WTC11 (cell line): ENCODE data around the gene GATA3. TPM values are rescaled to one million over a fixed set of nuclear protein-coding genes. Genes with fewer than 3 reads are reported as not detected.
A peak's percentile ranks its signal among the peaks of the same experiment; 100 is the strongest.

Source experiments
- ATAC-seq: fragments of 200-7000 bp; cut with Tn5 transposase; 2 replicates; pipeline ENCODE4 v1.10.0; 2021; ENCODE audit warnings: mild to moderate bottlenecking, moderate library complexity
- CTCF ChIA-PET: fragments of 300-600 bp; sonication (Branson Sonifier 250); formaldehyde crosslinking; loops from one replicate; lab custom pipeline; 2021; ENCODE audit warnings: antibody characterized with exemption; lab: Charles Lee
- POLR2A ChIA-PET: fragments of 350-600 bp; sonication (Branson Sonifier 250); formaldehyde crosslinking; loops from one replicate; lab custom pipeline; 2021; ENCODE audit warnings: antibody characterized with exemption; lab: Charles Lee
- DNase-seq: peaks from one replicate; pipeline ENCODE4 v3.0.0; 2021; ENCODE audit warnings: low spot score
- H3K27ac Mint-ChIP-seq: 2 replicates; pipeline ENCODE4 v1.8.0; 2021; ENCODE audit warnings: mixed read lengths
- H3K27me3 Mint-ChIP-seq: 2 replicates; pipeline ENCODE4 v1.8.0; 2021; ENCODE audit warnings: low read depth, mild to moderate bottlenecking, moderate library complexity, mixed read lengths
- H3K36me3 Mint-ChIP-seq: 2 replicates; pipeline ENCODE4 v1.8.0; 2021; ENCODE audit warnings: mixed read lengths
- H3K4me1 Mint-ChIP-seq: 2 replicates; pipeline ENCODE4 v1.8.0; 2022; ENCODE audit warnings: mixed read lengths
- H3K4me3 Mint-ChIP-seq: 2 replicates; pipeline ENCODE4 v1.8.0; 2021; ENCODE audit warnings: mild to moderate bottlenecking, moderate library complexity, mixed read lengths
- H3K9me3 Mint-ChIP-seq: 2 replicates; pipeline ENCODE4 v1.8.0; 2021; ENCODE audit warnings: mixed read lengths
- ATF3 ChIP-seq: sonication (generic); formaldehyde crosslinking; conservative IDR thresholded peaks from 2 replicates; pipeline ENCODE4 v1.8.1; 2022; ENCODE audit warnings: mild to moderate bottlenecking, missing genetic modification reagents
- ATF6 ChIP-seq: sonication (generic); formaldehyde crosslinking; IDR thresholded peaks from 2 replicates; pipeline ENCODE4 v1.8.1; 2023; ENCODE audit warnings: mild to moderate bottlenecking, missing genetic modification reagents
- CREB1 ChIP-seq: sonication (generic); formaldehyde crosslinking; IDR thresholded peaks from 2 replicates; pipeline ENCODE4 v1.8.0; 2023; ENCODE audit warnings: mild to moderate bottlenecking, missing genetic modification reagents
- FOXP1 ChIP-seq: sonication (generic); formaldehyde crosslinking; IDR thresholded peaks from 2 replicates; pipeline ENCODE4 v1.8.0; 2022; ENCODE audit warnings: missing genetic modification reagents, mild to moderate bottlenecking, moderate library complexity, borderline replicate concordance
- GABPB1 ChIP-seq: sonication (generic); formaldehyde crosslinking; IDR thresholded peaks from 2 replicates; pipeline ENCODE4 v1.8.1; 2023; ENCODE audit warnings: mild to moderate bottlenecking, missing genetic modification reagents
- HMGA2 ChIP-seq: fragments of 250-450 bp; sonication (Bioruptor Pico); IDR thresholded peaks from 2 replicates; pipeline ENCODE4 v1.4.0; 2021; ENCODE audit warnings: mild to moderate bottlenecking, moderate library complexity
- IRF1 ChIP-seq: sonication (generic); formaldehyde crosslinking; IDR thresholded peaks from 2 replicates; pipeline ENCODE4 v1.8.0; 2023; ENCODE audit warnings: missing genetic modification reagents
- MAX ChIP-seq: sonication (generic); formaldehyde crosslinking; IDR thresholded peaks from 2 replicates; pipeline ENCODE4 v1.8.0; 2022; ENCODE audit warnings: mild to moderate bottlenecking, missing genetic modification reagents
- PRDM15 ChIP-seq: sonication (generic); formaldehyde crosslinking; IDR thresholded peaks from 2 replicates; pipeline ENCODE4 v1.8.0; 2022; ENCODE audit warnings: missing genetic modification reagents
- SMAD3 ChIP-seq: sonication (generic); formaldehyde crosslinking; IDR thresholded peaks from 2 replicates; pipeline ENCODE4 v1.8.0; 2022; ENCODE audit warnings: missing genetic modification reagents, mild to moderate bottlenecking, borderline replicate concordance
- TEAD4 ChIP-seq: sonication (generic); formaldehyde crosslinking; IDR thresholded peaks from 2 replicates; pipeline ENCODE4 v1.8.0; 2022; ENCODE audit warnings: mild to moderate bottlenecking, missing genetic modification reagents
- USF1 ChIP-seq: sonication (generic); formaldehyde crosslinking; IDR thresholded peaks from 2 replicates; pipeline ENCODE4 v1.8.0; 2022; ENCODE audit warnings: mild to moderate bottlenecking, missing genetic modification reagents
- USF2 ChIP-seq: sonication (generic); formaldehyde crosslinking; IDR thresholded peaks from 2 replicates; pipeline ENCODE4 v1.8.1; 2023; ENCODE audit warnings: mild to moderate bottlenecking, missing genetic modification reagents, moderate library complexity
- ZNF219 ChIP-seq: sonication (generic); formaldehyde crosslinking; IDR thresholded peaks from 2 replicates; pipeline ENCODE4 v1.8.0; 2023; ENCODE audit warnings: missing genetic modification reagents, mild to moderate bottlenecking, borderline replicate concordance
- ZNF423 ChIP-seq: fragments of 250-450 bp; sonication (Bioruptor Pico); IDR thresholded peaks from 2 replicates; pipeline ENCODE4 v2.1.2; 2022; ENCODE audit warnings: mild to moderate bottlenecking, moderate library complexity
- total RNA-seq: library from RNA; stranded (reverse); gene quantifications from 3 replicates; pipeline ENCODE4 v1.2.3, GENCODE V29; 2021

GATA3 gene
- total RNA-seq, 1 experiment from 2014 or later, result 0.72 TPM

GRCh38 chr10:8033812-8034465, 20.5 kb upstream of the GATA3 start:
- Mint-ChIP-seq H3K4me1 (peaks cover 28% of the 10 kb centered on the region), H3K36me3 (no peaks in the 10 kb centered on the region), H3K27me3 (peaks cover 85% of the 10 kb centered on the region), H3K27ac (no peak overlapping the region), H3K9me3 (no peaks in the 10 kb centered on the region), H3K4me3 (peak overlapping the region; percentile 47)
- no peak for DNase-seq
- TF ChIP-seq GABPB1 (CRISPR knock-in tag), result no peak
- TF ChIP-seq IRF1 (CRISPR knock-in tag), result 0 out of 2 replicates have a peak, but pooled peaks have one; percentile 32
- TF ChIP-seq ATF6 (CRISPR knock-in tag), result 0 out of 2 replicates have a peak, but pooled peaks have one; percentile 46
- TF ChIP-seq USF1 (CRISPR knock-in tag), result peak; percentile 68; the same call in 1 of the 2 replicates
- 0 out of 2 replicates have a peak, but pooled peaks have one; percentile 14 for TF ChIP-seq ZNF423 (CRISPR knock-in tag)
- TF ChIP-seq SMAD3 (CRISPR knock-in tag), result no peak
- TF ChIP-seq CREB1, result peak; percentile 46; the same call in 1 of the 2 replicates
- no peak for TF ChIP-seq TEAD4 (CRISPR knock-in tag)
- no peak for TF ChIP-seq ZNF219 (CRISPR knock-in tag)
- peak; percentile 77 for TF ChIP-seq PRDM15 (CRISPR knock-in tag)
- TF ChIP-seq USF2, result peak; percentile 63; the same call in 1 of the 2 replicates
- peak; percentile 81 for TF ChIP-seq MAX
- peak; percentile 45; the same call in 1 of the 2 replicates for TF ChIP-seq FOXP1 (CRISPR knock-in tag)
- no peak for TF ChIP-seq ATF3 (CRISPR knock-in tag)
- no peak for TF ChIP-seq HMGA2 (CRISPR knock-in tag)
- peak; percentile 69 for ATAC-seq
- ChIA-PET CTCF (interaction anchor here (0.6 to 1.0 kb wide), 6 partner anchors 27 to 465 kb away, joined by 3 to 4 read pairs (median 4); no protein-coding TSS in a partner anchor), POLR2A (interaction anchor here (0.6 to 1.0 kb wide), 2 partner anchors 10 to 161 kb away, joined by 3 to 5 read pairs; no protein-coding TSS in a partner anchor)
